Activated T-helper 2 cell treated with anti-CD3 and anti-CD28 coated beads, Interferon-gamma antibody, Interleukin-2, Interleukin-4, amounts not matched to agents 10 μg/mL and 5 μg/mL and 100 μg/mL, durations not matched to agents 14 hours and 24 hours and 36 hours (primary cell): ENCODE data around the gene AK4. TPM values are rescaled to one million over a fixed set of nuclear protein-coding genes. Genes with fewer than 3 reads are reported as not detected.
"Not testable (repeated sequence)": the region's sequence is repeated elsewhere in the genome, so short reads cannot be mapped to it uniquely, and the experiment has no call there.

Experiments
- DNase-seq: peaks from one replicate; pipeline ENCODE4 v3.0.0; 2021; ENCODE audit warnings: low spot score
- H3K27ac Mint-ChIP-seq: one replicate; pipeline ENCODE4 v1.8.0; 2021; ENCODE audit warnings: mixed read lengths
- H3K27me3 Mint-ChIP-seq: one replicate; pipeline ENCODE4 v1.8.0; 2021; ENCODE audit warnings: low read depth, mixed read lengths
- H3K36me3 Mint-ChIP-seq: one replicate; pipeline ENCODE4 v1.8.0; 2021; ENCODE audit warnings: low read depth, mixed read lengths
- H3K4me1 Mint-ChIP-seq: one replicate; pipeline ENCODE4 v1.8.0; 2021; ENCODE audit warnings: low read depth, mixed read lengths
- H3K4me3 Mint-ChIP-seq: one replicate; pipeline ENCODE4 v1.8.0; 2021; ENCODE audit warnings: low read depth, mild to moderate bottlenecking, moderate library complexity, mixed read lengths
- H3K9me3 Mint-ChIP-seq: one replicate; pipeline ENCODE4 v1.8.0; 2021; ENCODE audit warnings: mixed read lengths
- intact Hi-C: fragments of 100-400 bp; cut with micrococcal nuclease; formaldehyde crosslinking; loops from one replicate; pipeline ENCODE4 v1.15.1; 2023
- total RNA-seq: library from RNA; stranded (reverse); gene quantifications from 2 replicates; pipeline ENCODE4 v1.2.3, GENCODE V29; 2022

The AK4 gene
- total RNA-seq, 1 donor from 2014 or later, result 109 TPM

- no peak for DNase-seq
- H3K9me3 Mint-ChIP-seq, result no peaks in the 10 kb centered on the region
- no peaks in the 10 kb centered on the region for H3K27me3 Mint-ChIP-seq
- peaks cover 25% of the 10 kb centered on the region for H3K4me1 Mint-ChIP-seq
- no peak overlapping the region for H3K4me3 Mint-ChIP-seq
- intact Hi-C loops, result no loop called here
- H3K36me3 Mint-ChIP-seq, result peaks cover 29% of the 10 kb centered on the region
- no peak overlapping the region for H3K27ac Mint-ChIP-seq
Observed at GRCh38 chr1:65156910-65157545, 9.0 kb downstream of the AK4 start.

GRCh38 chr1:65157546-65157941 is 9.5 kb downstream of the AK4 start:
- no peaks in the 10 kb centered on the region for H3K27me3 Mint-ChIP-seq

DNA sequence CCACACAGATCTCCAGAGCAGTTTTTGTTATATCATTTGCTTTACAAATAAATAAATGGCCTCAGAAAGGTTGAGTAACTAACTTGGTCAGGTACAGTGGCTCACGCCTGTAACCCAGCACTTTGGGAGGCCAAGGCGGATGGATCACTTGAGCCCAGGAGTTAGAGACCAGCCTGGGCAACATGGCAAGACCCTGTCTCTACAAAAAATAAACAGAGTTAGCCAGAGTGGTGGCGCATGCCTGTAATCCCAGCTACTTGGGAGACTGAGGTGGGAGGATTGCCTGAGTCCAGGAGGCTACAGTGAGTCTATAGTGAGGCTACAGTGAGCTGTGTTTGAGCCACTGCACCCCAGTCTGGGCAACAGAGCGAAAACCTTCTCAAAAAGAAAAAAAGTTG is 11.3 kb downstream of the AK4 start:
- DNase-seq, H3K27me3 Mint-ChIP-seq, intact Hi-C loops, H3K9me3 Mint-ChIP-seq, H3K27ac Mint-ChIP-seq, H3K4me3 Mint-ChIP-seq: not testable (repeated sequence)
- H3K4me1 Mint-ChIP-seq, result peaks cover 29% of the 10 kb centered on the region
- H3K36me3 Mint-ChIP-seq, result peaks cover 29% of the 10 kb centered on the region

More at GRCh38 chr1:65157546-65157941, 9.5 kb downstream of the AK4 start:
- Mint-ChIP-seq H3K36me3 (peaks cover 30% of the 10 kb centered on the region), H3K4me1 (peaks cover 27% of the 10 kb centered on the region), H3K9me3 (no peaks in the 10 kb centered on the region), H3K27ac (no peak overlapping the region), H3K4me3 (no peak overlapping the region)
- DNase-seq, result no peak
- intact Hi-C loops, result no loop called here

GRCh38 chr1:65159801-65160523 is 12.0 kb downstream of the AK4 start:
- DNase-seq, result no peak
- intact Hi-C loops, result no loop called here
- H3K4me1 Mint-ChIP-seq, result peaks cover 35% of the 10 kb centered on the region
- peaks cover 29% of the 10 kb centered on the region for H3K36me3 Mint-ChIP-seq
- H3K4me3 Mint-ChIP-seq, result no peak overlapping the region
- H3K27ac Mint-ChIP-seq, result no peak overlapping the region
- H3K27me3 Mint-ChIP-seq, result no peaks in the 10 kb centered on the region
- H3K9me3 Mint-ChIP-seq, result no peaks in the 10 kb centered on the region

- H3K9me3 Mint-ChIP-seq, result no peaks in the 10 kb centered on the region
- intact Hi-C loops, result no loop called here
- H3K4me3 Mint-ChIP-seq, result no peak overlapping the region
- H3K27me3 Mint-ChIP-seq, result no peaks in the 10 kb centered on the region
- H3K36me3 Mint-ChIP-seq, result peaks cover 35% of the 10 kb centered on the region
- no peak overlapping the region for H3K27ac Mint-ChIP-seq
- DNase-seq, result no peak
- H3K4me1 Mint-ChIP-seq, result peaks cover 43% of the 10 kb centered on the region
Observed at GRCh38 chr1:65163201-65163805, 15.3 kb downstream of the AK4 start.

- H3K27ac Mint-ChIP-seq, intact Hi-C loops: not testable (repeated sequence)
- H3K36me3 Mint-ChIP-seq, result peaks cover 31% of the 10 kb centered on the region
Observed at GRCh38 chr1:65164101-65164500, 16.1 kb downstream of the AK4 start.

GRCh38 chr1:65164633-65165032 is 16.6 kb downstream of the AK4 start:
- H3K9me3 Mint-ChIP-seq, result no peaks in the 10 kb centered on the region
- H3K36me3 Mint-ChIP-seq, result peaks cover 31% of the 10 kb centered on the region
- H3K4me1 Mint-ChIP-seq, result peaks cover 41% of the 10 kb centered on the region
- intact Hi-C loops, result no loop called here
- H3K27ac Mint-ChIP-seq, result no peak overlapping the region
- H3K27me3 Mint-ChIP-seq, result no peaks in the 10 kb centered on the region
- DNase-seq, result no peak
- no peak overlapping the region for H3K4me3 Mint-ChIP-seq

More at GRCh38 chr1:65164101-65164500, 16.1 kb downstream of the AK4 start:
- not testable (repeated sequence) for H3K27me3 Mint-ChIP-seq, H3K9me3 Mint-ChIP-seq, DNase-seq, H3K4me3 Mint-ChIP-seq
- peaks cover 39% of the 10 kb centered on the region for H3K4me1 Mint-ChIP-seq

GRCh38 chr1:65165269-65165993 is 17.4 kb downstream of the AK4 start:
- no peak for DNase-seq
- intact Hi-C loops, result no loop called here
- Mint-ChIP-seq H3K4me3 (no peak overlapping the region), H3K9me3 (no peaks in the 10 kb centered on the region), H3K4me1 (peaks cover 40% of the 10 kb centered on the region), H3K27ac (peak overlapping the region; percentile 23), H3K36me3 (peaks cover 31% of the 10 kb centered on the region), H3K27me3 (no peaks in the 10 kb centered on the region)

- Mint-ChIP-seq H3K4me1 (peaks cover 38% of the 10 kb centered on the region), H3K27ac (no peak overlapping the region), H3K4me3 (no peak overlapping the region), H3K36me3 (peaks cover 31% of the 10 kb centered on the region), H3K9me3 (no peaks in the 10 kb centered on the region), H3K27me3 (no peaks in the 10 kb centered on the region)
- intact Hi-C loops, result no loop called here
- no peak for DNase-seq
Observed at GRCh38 chr1:65166572-65167305, 18.7 kb downstream of the AK4 start.

GRCh38 chr1:65167586-65168242 is 19.7 kb downstream of the AK4 start:
- H3K4me1 Mint-ChIP-seq, result peaks cover 33% of the 10 kb centered on the region
- no peak overlapping the region for H3K4me3 Mint-ChIP-seq
- no peaks in the 10 kb centered on the region for H3K27me3 Mint-ChIP-seq
- H3K36me3 Mint-ChIP-seq, result peaks cover 27% of the 10 kb centered on the region
- intact Hi-C loops, result no loop called here
- H3K27ac Mint-ChIP-seq, result no peak overlapping the region
- H3K9me3 Mint-ChIP-seq, result no peaks in the 10 kb centered on the region
- no peak for DNase-seq

DNA sequence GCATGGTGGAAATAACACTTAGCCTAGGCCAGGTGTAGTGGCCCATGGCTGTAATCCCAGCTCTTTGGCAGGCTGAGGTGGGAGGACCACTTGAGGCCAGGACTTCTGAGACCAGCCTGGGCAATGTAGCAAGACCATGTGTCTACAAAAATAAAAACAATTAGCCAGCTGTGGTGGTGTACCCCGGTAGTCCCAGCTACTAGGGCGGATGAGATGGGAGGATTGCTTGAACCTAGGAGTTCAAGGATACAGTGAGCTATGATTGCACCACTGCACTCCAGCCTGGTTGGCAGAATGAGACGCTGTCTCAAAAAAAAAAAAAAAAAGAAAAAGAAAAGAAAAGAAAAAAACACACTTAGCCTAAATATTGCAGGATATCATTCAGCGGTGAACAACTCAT is 20.9 kb downstream of the AK4 start:
- H3K36me3 Mint-ChIP-seq, result peaks cover 18% of the 10 kb centered on the region
- H3K9me3 Mint-ChIP-seq, result no peaks in the 10 kb centered on the region
- no peak overlapping the region for H3K27ac Mint-ChIP-seq
- no peak for DNase-seq
- H3K4me1 Mint-ChIP-seq, result peaks cover 30% of the 10 kb centered on the region
- H3K4me3 Mint-ChIP-seq, result no peak overlapping the region
- intact Hi-C loops, result no loop called here
- H3K27me3 Mint-ChIP-seq, result no peaks in the 10 kb centered on the region
